ENCODE results near the gene STK40.

GRCh38 chr1:36389261-36389660, 3.5 kb upstream of the STK40 start:
- TF ChIP-seq CTCF (IDR thresholded peaks at IDR 0.05 in 4 of 5, conservative IDR thresholded peaks at IDR 0.05 in 1 of 5) (no peak), POLR2A (IDR thresholded peaks at IDR 0.05) (no peak)
